CD4-positive, alpha-beta T cell treated with Interferon alpha-2 for 1 hour (primary cell): ENCODE results near the gene LGMN.

ENCODE experiments used
- DNase-seq, 2 donors: peaks; one replicate each; pipeline ENCODE4 v3.0.0-alpha.2; 2020 to 2022

LGMN gene

DNA sequence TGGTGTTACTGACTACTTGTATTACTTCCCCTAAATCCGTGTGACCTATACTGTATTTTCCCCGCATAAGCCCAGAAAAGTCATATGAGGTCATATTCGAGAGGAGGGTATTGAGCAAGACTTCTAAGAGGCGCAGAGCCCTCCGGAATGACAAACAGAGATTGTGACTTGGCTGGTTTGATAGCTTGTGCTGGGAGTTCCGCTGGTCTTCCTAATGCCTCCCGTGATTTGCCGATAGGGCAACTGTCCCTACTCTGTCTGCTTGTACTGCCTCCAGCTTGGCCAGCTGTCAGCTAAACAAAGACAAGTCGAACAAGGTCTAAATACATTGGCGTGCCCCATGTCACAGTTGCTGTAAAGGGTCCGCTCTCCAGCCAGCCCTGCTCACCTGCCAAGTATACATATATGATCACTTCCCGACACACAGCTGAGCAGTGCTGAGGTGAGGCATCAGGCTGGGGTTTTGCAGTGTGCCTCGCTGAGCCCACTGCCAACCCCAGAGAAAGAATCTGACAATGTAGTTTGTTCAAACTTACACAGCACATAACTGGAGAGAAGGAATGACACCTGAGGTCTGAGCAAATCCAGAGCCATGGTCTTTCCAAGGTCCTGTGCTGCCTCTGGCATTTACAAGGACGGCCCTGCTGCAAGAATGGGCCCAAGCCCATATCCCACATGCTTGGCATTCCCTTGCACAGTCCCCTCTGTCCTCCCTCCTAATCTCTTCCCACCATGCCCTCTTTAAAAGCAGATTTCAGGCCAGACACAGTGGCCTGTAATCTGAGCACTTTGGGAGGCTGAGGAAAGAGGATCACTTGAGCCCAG lies 23.7 kb downstream of the LGMN start:
- peak in 1 of 2 donors; percentile 41 for DNase-seq

GRCh38 chr14:92719890-92720323 lies 28.5 kb downstream of the LGMN start:
- DNase-seq, result no peak

GRCh38 chr14:92719421-92719820 lies 29.0 kb downstream of the LGMN start:
- DNase-seq, result no peak

- no peak for DNase-seq
These were observed 29.8 kb downstream of the LGMN start for GRCh38 chr14:92718664-92719063.

GRCh38 chr14:92717571-92718042 lies 30.8 kb downstream of the LGMN start:
- no peak for DNase-seq

GRCh38 chr14:92716131-92716530 lies 32.3 kb downstream of the LGMN start:
- DNase-seq, result no peak

DNA sequence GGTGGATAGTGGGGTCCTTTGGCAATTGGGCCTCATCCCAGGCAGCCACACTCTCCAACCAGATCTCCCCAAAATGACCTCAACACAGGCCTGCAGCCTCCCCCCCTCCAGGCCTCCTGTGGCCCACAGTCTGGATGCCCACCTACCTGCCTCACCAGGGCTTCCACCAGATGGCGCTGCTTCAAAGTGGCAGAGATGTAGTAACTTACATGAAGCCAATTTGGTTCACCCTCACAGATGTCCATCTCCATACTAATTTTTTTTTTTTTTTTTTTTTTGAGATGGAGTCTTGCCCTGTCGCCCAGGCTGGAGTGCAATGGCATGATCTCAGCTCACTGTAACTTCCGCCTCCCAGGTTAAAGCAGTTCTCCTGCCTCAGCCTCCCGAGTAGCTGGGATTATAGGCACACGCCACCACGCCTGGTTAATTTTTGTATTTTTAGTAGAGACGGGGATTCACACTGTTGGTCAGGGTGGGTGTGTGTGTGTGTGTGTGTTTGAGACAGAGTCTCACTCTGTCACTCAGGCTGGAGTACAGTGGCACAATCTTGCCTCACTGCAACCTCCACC lies 33.6 kb downstream of the LGMN start:
- DNase-seq, result peak; percentile 75 to 78

DNA sequence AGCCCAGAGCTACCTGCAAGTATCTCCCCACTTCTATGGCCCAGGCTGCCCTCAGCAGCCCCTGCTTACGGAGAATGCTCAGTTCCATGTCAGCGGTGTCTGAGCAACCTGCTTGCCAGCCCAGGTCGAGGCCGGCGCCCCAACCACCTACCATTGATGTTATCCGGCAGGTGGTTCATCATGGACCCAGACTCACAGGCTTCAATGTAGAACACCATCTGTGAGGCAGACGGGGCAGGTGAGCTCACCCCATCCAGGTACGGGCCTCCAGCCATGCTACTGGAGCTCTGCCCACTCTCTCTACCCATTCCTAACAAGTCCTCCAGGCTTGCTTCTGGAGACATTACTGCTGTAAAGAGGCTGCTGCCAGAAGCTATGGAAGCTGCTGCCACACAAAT lies 35.8 kb downstream of the LGMN start:
- DNase-seq, result no peak

DNA sequence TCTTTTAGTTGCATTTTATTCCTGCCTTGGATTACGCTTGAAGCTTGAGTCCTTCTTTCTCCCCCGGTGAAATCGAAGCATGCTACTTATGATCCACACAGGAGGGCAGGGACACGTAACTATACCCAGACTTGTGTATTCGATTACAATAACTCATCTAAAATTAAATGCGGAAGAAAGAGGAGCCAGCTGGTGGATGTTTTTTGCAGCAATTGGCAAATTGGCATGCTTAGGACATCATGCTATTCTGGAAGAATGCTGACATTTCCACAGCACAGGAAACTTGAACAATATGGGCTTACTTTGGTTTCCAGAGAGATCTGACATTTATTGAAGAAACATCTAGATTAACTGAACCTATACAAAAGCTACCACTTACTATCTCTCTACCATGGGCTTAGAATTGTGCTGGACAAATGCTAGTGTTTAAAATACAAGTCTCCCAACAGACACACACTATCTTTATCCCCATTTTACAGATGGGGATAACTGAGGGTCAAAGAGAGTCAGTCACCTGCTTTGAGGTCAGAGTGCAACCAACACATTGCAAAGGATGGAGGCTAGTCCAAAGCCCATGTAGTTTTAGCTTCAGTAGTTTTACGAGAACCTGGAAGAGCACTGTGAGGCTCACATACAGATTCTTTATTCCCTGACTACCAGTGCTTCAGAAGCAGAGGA lies 36.3 kb downstream of the LGMN start:
- DNase-seq, result no peak

- no peak for DNase-seq
These were observed 38.5 kb downstream of the LGMN start for GRCh38 chr14:92710001-92710341.

DNA sequence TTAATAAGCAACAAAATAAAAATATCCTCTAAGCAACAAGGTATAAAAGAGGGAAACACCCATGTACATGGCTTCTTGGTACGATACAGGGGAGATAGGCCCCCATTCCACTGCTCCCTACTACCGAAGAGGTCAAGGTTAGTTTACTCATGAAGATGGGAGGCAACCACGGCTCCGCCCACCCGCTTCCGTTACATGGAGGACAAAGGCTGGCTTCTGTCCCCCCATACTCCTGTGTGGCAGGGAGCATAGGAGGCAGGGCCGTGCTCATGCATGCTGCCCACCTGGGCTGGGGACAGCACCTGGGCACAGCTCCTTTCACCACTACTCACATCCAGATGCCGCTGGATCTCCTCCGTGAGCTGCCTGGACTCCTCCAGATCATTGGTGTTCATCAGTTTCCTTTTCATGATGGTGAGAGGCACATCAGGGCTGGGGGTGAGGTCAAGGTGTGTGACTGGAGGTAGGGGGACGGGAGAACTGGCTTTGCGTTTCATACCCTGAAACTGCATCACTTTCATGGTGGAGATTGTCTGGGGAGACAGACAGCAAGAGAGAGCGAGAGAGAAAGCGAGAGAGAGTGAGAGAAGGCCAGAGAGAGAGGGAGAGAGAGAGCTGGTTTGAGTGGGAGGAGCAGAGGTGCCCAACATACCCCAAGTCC lies 39.0 kb downstream of the LGMN start:
- DNase-seq, result no peak

DNA sequence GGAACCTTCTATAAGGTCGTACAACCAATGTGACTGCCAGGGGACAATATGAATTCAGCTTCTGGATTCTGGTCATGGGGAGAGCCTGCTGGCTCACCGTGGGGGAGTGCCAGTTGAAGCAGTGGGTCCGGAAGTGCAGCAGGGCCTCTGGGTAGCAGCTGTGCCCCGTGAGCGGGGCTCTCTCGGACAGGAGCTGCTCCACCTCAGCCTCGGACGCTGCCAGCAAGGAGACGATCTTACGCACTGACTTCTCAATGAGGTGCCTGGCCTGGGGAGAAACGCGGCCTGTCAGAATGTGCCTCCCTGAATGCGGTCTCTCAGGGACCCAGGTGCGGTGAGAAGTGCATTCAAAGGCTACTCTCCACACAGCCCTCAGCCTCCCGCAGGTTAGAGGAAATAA lies 42.0 kb downstream of the LGMN start:
- DNase-seq, result no peak

DNA sequence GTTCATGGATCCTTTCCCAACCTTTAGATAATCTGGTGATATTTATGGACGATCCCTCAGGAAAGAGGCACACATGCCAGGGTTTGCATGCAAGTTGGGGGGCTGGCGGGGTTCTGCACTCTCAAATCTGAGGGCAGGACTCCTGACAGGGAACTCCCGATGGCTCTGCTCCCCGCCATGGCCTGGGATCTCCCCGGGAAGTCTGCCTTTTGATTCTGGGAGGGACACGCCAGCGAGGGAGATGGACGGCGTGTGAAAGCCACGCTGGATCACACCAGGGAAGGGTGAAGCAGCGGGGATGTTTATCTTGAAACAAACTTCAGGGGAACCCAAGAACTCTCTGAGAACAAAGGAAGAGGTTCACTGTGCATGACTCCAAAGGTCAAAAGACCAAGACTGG lies 43.6 kb downstream of the LGMN start:
- no peak for DNase-seq

- peak; percentile 29 to 72 for DNase-seq
These were observed 44.2 kb downstream of the LGMN start for GRCh38 chr14:92704036-92704804.

GRCh38 chr14:92703516-92703915 lies 44.9 kb downstream of the LGMN start:
- no peak for DNase-seq

DNA sequence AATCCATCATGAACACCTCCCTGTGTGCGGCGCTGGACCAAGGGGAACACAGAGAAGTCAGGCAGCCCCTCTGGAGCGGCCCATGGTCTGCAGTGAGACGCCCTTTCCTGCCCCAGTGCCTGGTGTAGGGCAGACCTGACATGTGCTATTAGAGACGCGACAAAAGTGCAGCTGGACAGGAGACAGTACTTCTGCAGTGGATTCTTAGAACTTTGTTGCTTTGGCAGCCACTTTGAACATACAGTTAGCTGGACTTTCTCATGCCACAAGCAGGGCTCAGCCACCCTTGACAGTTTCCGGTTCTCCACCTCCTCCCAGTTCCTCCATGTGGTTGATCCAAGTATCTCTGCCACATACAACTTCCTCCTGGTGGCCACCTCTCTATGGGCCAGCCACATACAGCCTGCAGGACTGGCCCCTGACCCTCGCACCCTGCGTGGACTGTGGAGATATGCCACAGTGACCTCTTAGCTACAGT lies 45.9 kb downstream of the LGMN start:
- no peak for DNase-seq

DNA sequence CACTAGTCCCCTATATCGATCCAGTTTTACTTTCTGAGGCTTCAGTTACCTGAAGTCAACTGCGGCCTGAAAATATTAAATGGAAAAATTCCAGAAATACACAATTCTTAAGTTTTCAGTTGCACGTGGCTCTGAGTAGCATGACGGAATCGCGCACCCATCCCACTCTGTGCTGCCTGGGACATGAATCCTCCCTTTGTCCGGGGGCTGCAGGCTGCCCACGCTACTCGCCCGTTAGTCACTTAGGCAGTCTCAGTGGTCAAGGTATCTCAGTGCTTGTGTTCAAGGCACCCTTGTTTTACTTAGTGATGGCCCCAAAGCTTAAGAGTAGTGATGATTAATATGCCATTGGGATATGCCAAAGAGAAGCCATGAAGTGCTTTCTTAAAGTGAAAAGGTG lies 46.6 kb downstream of the LGMN start:
- DNase-seq, result no peak

DNA sequence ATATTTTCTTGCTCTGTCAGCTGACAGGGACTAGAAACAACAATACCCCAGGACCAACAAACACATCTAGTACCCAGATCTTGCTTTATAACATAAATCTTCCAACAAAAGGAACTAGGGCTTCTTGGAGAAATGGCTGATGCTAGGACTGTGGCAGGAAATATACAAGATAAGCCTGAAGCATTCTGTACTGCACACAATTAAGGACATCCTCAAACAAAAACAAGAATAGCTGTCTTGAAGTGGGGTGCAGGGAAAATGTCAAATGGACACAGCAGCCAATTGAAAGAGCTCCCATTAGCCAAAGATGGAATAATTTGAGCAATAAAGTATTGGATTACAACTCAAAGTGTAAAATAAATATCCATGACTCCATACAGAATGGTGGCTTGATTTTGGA lies 50.0 kb downstream of the LGMN start:
- no peak for DNase-seq

DNA sequence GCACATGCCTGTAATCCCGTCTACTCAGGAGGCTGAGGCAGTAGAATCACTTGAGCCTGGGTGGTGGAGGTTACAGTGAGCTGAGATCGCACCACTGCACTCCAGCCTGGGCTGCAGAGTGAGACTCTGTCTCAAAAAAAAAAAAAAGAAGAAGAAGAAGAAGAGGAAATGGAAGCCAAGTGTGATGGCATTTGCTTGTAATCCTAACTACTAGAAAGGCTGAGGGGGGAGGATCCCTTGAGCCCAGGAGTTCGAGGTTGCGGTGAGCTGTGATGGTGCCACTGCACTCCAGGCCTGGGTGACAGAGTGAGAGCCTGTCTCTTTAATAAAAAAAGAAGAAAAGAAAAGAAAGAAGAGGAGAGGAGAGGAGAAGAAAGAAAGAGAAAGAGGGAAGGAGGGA lies 52.1 kb downstream of the LGMN start:
- no peak for DNase-seq

DNA sequence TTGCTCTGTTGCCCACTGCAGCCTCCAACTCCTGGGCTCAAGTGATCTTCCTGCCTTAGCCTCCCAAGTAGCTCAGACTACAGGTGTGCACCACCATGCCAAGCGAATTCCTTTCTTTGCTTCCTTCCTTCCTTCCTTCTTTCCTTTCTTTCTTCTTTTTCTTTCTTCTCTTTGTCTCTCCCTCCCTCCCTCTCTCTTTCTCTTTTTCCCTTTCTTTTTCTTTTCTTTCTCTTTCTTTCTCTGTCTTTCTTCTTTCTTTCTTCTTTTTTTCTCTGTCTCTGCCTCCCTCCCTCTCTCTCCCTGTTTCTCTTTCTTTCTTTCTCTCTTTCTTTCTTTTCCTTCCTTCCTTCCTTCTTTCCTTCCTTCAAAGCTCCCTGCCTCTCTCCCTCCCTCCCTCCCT lies 52.9 kb downstream of the LGMN start:
- DNase-seq, result no peak

GRCh38 chr14:92694807-92695206 lies 53.6 kb downstream of the LGMN start:
- DNase-seq, result no peak

GRCh38 chr14:92693998-92694795 lies 54.2 kb downstream of the LGMN start:
- DNase-seq, result no peak
